ENCODE data around the gene LHPP. TPM values are rescaled to one million over a fixed set of nuclear protein-coding genes. Genes with fewer than 3 reads are reported as not detected.
A peak's percentile ranks its signal among the peaks of the same experiment; 100 is the strongest.
"Not testable (repeated sequence)": the region's sequence is repeated elsewhere in the genome, so short reads cannot be mapped to it uniquely, and the experiment has no call there.

LHPP gene
- total RNA-seq, 1 donor from 2014 or later: 4.2 TPM

- no peak overlapping the region for H3K4me3 Mint-ChIP-seq (ENCODE audit: unreplicated experiment)
- H3K36me3 Mint-ChIP-seq (ENCODE audit: low read depth, unreplicated experiment): no peaks in the 10 kb centered on the region
- H3K27me3 Mint-ChIP-seq (ENCODE audit: unreplicated experiment): no peaks in the 10 kb centered on the region
- DNase-seq (ENCODE audit: low spot score): no peak
- no peaks in the 10 kb centered on the region for H3K9me3 Mint-ChIP-seq (ENCODE audit: unreplicated experiment)
- TF ChIP-seq, protein P1, sequence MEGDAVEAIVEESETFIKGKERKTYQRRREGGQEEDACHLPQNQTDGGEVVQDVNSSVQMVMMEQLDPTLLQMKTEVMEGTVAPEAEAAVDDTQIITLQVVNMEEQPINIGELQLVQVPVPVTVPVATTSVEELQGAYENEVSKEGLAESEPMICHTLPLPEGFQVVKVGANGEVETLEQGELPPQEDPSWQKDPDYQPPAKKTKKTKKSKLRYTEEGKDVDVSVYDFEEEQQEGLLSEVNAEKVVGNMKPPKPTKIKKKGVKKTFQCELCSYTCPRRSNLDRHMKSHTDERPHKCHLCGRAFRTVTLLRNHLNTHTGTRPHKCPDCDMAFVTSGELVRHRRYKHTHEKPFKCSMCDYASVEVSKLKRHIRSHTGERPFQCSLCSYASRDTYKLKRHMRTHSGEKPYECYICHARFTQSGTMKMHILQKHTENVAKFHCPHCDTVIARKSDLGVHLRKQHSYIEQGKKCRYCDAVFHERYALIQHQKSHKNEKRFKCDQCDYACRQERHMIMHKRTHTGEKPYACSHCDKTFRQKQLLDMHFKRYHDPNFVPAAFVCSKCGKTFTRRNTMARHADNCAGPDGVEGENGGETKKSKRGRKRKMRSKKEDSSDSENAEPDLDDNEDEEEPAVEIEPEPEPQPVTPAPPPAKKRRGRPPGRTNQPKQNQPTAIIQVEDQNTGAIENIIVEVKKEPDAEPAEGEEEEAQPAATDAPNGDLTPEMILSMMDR (IDR thresholded peaks at IDR 0.05; ENCODE audit: unreplicated experiment): no peak
- H3K4me1 Mint-ChIP-seq (ENCODE audit: unreplicated experiment): no peaks in the 10 kb centered on the region
- no peak overlapping the region for H3K27ac Mint-ChIP-seq (ENCODE audit: unreplicated experiment)
These were observed 31.5 kb upstream of the LHPP start for GRCh38 chr10:124430077-124430476.

DNA sequence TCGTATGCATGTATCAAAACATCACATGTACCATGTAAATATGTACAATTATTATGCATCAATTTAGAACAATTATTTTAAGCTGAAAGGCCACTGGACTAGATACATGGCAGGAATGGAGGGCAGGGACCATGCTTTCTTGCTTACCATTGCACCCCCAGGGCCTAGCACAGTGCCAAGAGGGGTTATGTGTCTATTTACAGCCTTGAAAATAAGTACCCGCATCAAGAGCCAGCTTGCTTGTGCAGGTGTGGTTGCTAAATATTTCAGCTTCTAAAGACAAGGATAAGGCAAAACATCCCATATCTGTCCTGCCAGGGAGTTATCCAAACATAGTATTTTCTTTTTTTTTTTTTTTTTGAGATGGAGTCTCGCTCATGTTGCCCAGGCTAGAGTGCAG, 28.2 kb upstream of the LHPP start:
- Mint-ChIP-seq H3K9me3 (ENCODE audit: unreplicated experiment) (no peaks in the 10 kb centered on the region), H3K4me3 (ENCODE audit: unreplicated experiment) (no peak overlapping the region)

DNA sequence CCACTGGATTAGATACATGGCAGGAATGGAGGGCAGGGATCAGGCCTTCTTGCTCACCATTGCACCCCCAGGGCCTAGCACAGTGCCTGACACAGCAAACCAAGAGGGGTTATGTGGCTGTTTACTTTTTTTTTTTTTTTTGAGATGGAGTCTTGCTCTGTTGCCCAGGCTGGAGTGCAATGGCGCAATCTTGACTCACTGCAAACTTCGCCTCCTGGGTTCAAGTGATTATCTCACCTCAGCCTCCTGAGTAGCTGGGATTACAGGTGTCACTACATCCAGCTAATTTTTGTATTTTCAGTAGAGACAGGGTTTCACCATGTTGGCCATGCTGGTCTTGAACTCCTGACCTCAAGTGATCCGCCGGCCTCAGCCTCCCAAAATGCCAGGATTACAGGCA, 25.9 kb upstream of the LHPP start:
- DNase-seq (ENCODE audit: low spot score); H3K9me3 Mint-ChIP-seq (ENCODE audit: unreplicated experiment); H3K36me3 Mint-ChIP-seq (ENCODE audit: low read depth, unreplicated experiment); H3K27ac Mint-ChIP-seq (ENCODE audit: unreplicated experiment); H3K4me3 Mint-ChIP-seq (ENCODE audit: unreplicated experiment); H3K4me1 Mint-ChIP-seq (ENCODE audit: unreplicated experiment); H3K27me3 Mint-ChIP-seq (ENCODE audit: unreplicated experiment): not testable (repeated sequence)

More for the DNA sequence above, 28.2 kb upstream of the LHPP start:
- H3K4me1 Mint-ChIP-seq (ENCODE audit: unreplicated experiment): no peaks in the 10 kb centered on the region
- H3K36me3 Mint-ChIP-seq (ENCODE audit: low read depth, unreplicated experiment): no peaks in the 10 kb centered on the region
- no peaks in the 10 kb centered on the region for H3K27me3 Mint-ChIP-seq (ENCODE audit: unreplicated experiment)
- TF ChIP-seq, protein P1 (IDR thresholded peaks at IDR 0.05; ENCODE audit: unreplicated experiment): no peak
- H3K27ac Mint-ChIP-seq (ENCODE audit: unreplicated experiment): no peak overlapping the region
- no peak for DNase-seq (ENCODE audit: low spot score)

- Mint-ChIP-seq H3K36me3 (ENCODE audit: low read depth, unreplicated experiment) (no peaks in the 10 kb centered on the region), H3K4me3 (ENCODE audit: unreplicated experiment) (no peak overlapping the region), H3K27me3 (ENCODE audit: unreplicated experiment) (no peaks in the 10 kb centered on the region), H3K9me3 (ENCODE audit: unreplicated experiment) (no peaks in the 10 kb centered on the region), H3K27ac (ENCODE audit: unreplicated experiment) (no peak overlapping the region), H3K4me1 (ENCODE audit: unreplicated experiment) (no peaks in the 10 kb centered on the region)
- no peak for DNase-seq (ENCODE audit: low spot score)
- TF ChIP-seq, protein P1 (IDR thresholded peaks at IDR 0.05; ENCODE audit: unreplicated experiment): no peak
These were observed 25.4 kb upstream of the LHPP start for GRCh38 chr10:124436191-124436638.

DNA sequence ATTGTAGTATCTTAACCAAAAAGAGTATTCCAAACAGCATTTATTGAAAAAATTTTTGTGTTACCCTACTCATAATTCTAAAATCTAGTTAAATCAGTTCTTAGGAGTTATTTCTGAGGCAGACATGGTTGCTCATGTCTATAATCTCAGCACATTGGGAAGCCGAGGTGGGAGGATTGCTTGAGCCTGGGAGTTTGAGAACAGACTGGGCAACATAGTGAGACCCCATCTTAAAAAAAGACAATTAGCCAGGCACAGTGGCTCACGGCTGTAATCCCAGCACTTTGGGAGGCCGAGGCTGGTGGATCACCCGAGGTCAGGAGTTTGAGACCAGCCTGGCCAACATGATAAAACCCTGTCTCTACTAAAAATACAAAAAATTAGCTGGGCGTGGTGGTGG, 19.9 kb upstream of the LHPP start:
- not testable (repeated sequence) for H3K9me3 Mint-ChIP-seq (ENCODE audit: unreplicated experiment); DNase-seq (ENCODE audit: low spot score); H3K4me1 Mint-ChIP-seq (ENCODE audit: unreplicated experiment); H3K36me3 Mint-ChIP-seq (ENCODE audit: low read depth, unreplicated experiment); H3K27me3 Mint-ChIP-seq (ENCODE audit: unreplicated experiment); H3K4me3 Mint-ChIP-seq (ENCODE audit: unreplicated experiment); H3K27ac Mint-ChIP-seq (ENCODE audit: unreplicated experiment)

DNA sequence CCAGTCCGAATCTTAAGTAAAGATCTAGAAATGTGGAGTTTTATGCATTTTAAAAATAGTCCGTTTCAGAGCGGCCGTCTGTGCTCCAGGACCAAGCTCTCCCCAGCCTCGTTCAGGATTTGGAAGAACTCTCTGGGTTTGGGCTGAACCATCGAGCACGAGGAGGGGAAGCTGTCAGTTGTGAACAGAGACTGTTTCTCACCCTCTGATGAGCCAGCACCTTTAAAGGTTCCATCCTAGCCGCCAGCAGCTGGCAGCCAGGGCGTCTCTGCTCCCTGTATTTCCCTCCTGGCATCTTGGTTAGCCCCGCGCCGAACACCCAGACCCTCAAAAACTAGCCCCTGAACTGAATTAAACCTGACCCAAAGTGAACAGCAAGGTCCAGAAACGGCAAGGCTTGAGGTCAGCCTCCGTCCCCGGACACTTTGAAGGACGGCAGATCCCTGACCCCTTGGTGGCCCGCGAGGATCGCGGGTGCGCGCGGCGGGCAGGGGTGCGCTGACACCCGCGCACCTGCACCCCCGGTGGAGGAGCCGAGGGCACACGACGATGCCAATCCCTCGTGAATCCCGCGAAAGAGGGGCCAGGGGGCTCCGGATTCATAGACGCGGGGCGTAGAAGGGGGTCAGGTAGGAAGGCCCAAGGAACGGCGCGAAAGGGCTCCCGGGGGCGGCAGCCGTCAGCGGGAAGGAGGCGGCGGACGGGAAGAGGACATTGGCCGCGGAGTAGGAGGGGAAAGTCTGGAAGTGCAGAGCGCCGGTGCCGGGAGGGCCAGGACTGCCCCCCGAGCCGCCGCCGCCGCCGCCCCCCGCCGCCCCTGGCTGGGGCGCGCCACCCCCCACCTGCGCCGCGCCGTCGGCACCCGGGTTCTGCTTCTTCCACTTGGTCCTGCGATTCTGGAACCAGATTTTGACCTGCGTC, 14.5 kb upstream of the LHPP start:
- Mint-ChIP-seq H3K36me3 (ENCODE audit: low read depth, unreplicated experiment) (no peaks in the 10 kb centered on the region), H3K9me3 (ENCODE audit: unreplicated experiment) (no peaks in the 10 kb centered on the region), H3K27ac (ENCODE audit: unreplicated experiment) (no peak overlapping the region), H3K4me1 (ENCODE audit: unreplicated experiment) (peaks cover 26% of the 10 kb centered on the region), H3K27me3 (ENCODE audit: unreplicated experiment) (peaks cover 24% of the 10 kb centered on the region), H3K4me3 (ENCODE audit: unreplicated experiment) (peak overlapping the region; percentile 69)
- DNase-seq (ENCODE audit: low spot score): no peak
- TF ChIP-seq, protein P1 (IDR thresholded peaks at IDR 0.05; ENCODE audit: unreplicated experiment): no peak

Data from endothelial cell (in vitro differentiated cells).